PC-3 (cell line): Measurements from ENCODE around the gene HPN. TPM values are rescaled to one million over a fixed set of nuclear protein-coding genes. Genes with fewer than 3 reads are reported as not detected.

Experiments
- ATAC-seq: fragments of 200-7000 bp; cut with Tn5 transposase; 2 replicates; pipeline ENCODE4 v1.9.1; 2020; ENCODE audit warnings: mild to moderate bottlenecking, moderate library complexity
- BruUV-seq: library from RNA; stranded (reverse); fragments of 400-500 nt; replicated peaks from 2 replicates; lab custom pipeline; 2021; lab: Mats Ljungman, UMichigan
- CTCF ChIA-PET: fragments of 300-600 bp; sonication (Branson Sonifier 250); formaldehyde crosslinking; loops from one replicate; lab custom pipeline; 2022; ENCODE audit warnings: antibody characterized with exemption; lab: Charles Lee
- POLR2A ChIA-PET: fragments of 300-600 bp; sonication (Branson Sonifier 250); formaldehyde crosslinking; loops from one replicate; lab custom pipeline; 2022; ENCODE audit warnings: antibody characterized with exemption; ENCODE audit not compliant: unreplicated experiment; lab: Charles Lee
- DNase-seq: peaks from one replicate; pipeline ENCODE4 v3.0.0-alpha.2; 2015
- H2AFZ ChIP-seq: fragments of 300-600 bp; sonication (generic); 2 replicates; pipeline ENCODE4 v1.6.0; 2016; ENCODE audit warnings: antibody characterized with exemption, low read length
- H3F3A ChIP-seq: fragments of 300-600 bp; sonication (generic); one replicate; pipeline ENCODE4 v1.6.0; 2017; ENCODE audit warnings: antibody characterized with exemption, low read length, control low read depth, mild to moderate bottlenecking; ENCODE audit not compliant: unreplicated experiment
- H3K27ac ChIP-seq: fragments of 300-600 bp; sonication (generic); 2 replicates; pipeline ENCODE4 v1.5.1; 2016; ENCODE audit warnings: mild to moderate bottlenecking, low read length
- H3K27me3 ChIP-seq: fragments of 300-600 bp; sonication (generic); 2 replicates; pipeline ENCODE4 v1.6.1; 2016; ENCODE audit warnings: low read length, mixed read lengths
- H3K36me3 ChIP-seq: fragments of 300-600 bp; sonication (generic); 2 replicates; pipeline ENCODE4 v1.6.1; 2016; ENCODE audit warnings: low read depth, mixed run types, low read length, mixed read lengths
- H3K4me1 ChIP-seq: fragments of 300-600 bp; sonication (generic); 2 replicates; pipeline ENCODE4 v1.5.1; 2016; ENCODE audit warnings: low read length; ENCODE audit not compliant: insufficient read depth
- H3K4me2 ChIP-seq: fragments of 300-600 bp; sonication (generic); 2 replicates; pipeline ENCODE4 v1.6.0; 2016; ENCODE audit warnings: low read length
- H3K4me3 ChIP-seq: fragments of 300-600 bp; sonication (generic); 2 replicates; pipeline ENCODE4 v1.5.1; 2016; ENCODE audit warnings: mild to moderate bottlenecking, low read length, mixed read lengths
- H3K79me2 ChIP-seq: fragments of 300-600 bp; sonication (generic); 2 replicates; pipeline ENCODE4 v1.6.1; 2017; ENCODE audit warnings: low read length, mixed read lengths
- H3K9ac ChIP-seq: fragments of 300-600 bp; sonication (generic); 2 replicates; pipeline ENCODE4 v1.6.0; 2016; ENCODE audit warnings: mild to moderate bottlenecking, low read length
- H3K9me2 ChIP-seq: fragments of 300-600 bp; sonication (generic); replicated peaks from 2 replicates; pipeline ENCODE4 v1.6.1; 2016; ENCODE audit warnings: mixed run types, low read length, mixed read lengths
- H3K9me3 ChIP-seq: fragments of 300-600 bp; sonication (generic); 2 replicates; pipeline ENCODE4 v1.6.1; 2016; ENCODE audit warnings: low read length, mixed read lengths
- H4K20me1 ChIP-seq: fragments of 300-600 bp; sonication (generic); 2 replicates; pipeline ENCODE4 v1.6.1; 2016; ENCODE audit warnings: low read length, mixed read lengths
- CTCF ChIP-seq: fragments of 300-600 bp; sonication (generic); conservative IDR thresholded peaks from 2 replicates; pipeline ENCODE4 v1.5.1; 2017; ENCODE audit warnings: antibody characterized with exemption, low read depth, mild to moderate bottlenecking, low read length
- EZH2 ChIP-seq: fragments of 300-600 bp; sonication (generic); IDR thresholded peaks from one replicate; pipeline ENCODE4 v1.6.1; 2017; ENCODE audit warnings: antibody characterized with exemption, mild to moderate bottlenecking, low read length; ENCODE audit not compliant: unreplicated experiment
- EZH2phosphoT487 ChIP-seq: fragments of 300-600 bp; sonication (generic); IDR thresholded peaks from 2 replicates; pipeline ENCODE4 v1.6.1; 2018; ENCODE audit warnings: mild to moderate bottlenecking, antibody characterized with exemption, low read length, borderline replicate concordance
- intact Hi-C: fragments of 100-400 bp; cut with micrococcal nuclease; formaldehyde crosslinking; loops from 2 replicates; pipeline ENCODE4 v1.9.0; 2023
- total RNA-seq: library from RNA; depleted of rRNA; stranded (reverse); fragments of >200 nt; gene quantifications from 2 replicates; pipeline ENCODE4 v1.2.3, GENCODE V29; 2014

Gene HPN
- total RNA-seq, 1 experiment from 2014 or later = 0.18 TPM

DNA sequence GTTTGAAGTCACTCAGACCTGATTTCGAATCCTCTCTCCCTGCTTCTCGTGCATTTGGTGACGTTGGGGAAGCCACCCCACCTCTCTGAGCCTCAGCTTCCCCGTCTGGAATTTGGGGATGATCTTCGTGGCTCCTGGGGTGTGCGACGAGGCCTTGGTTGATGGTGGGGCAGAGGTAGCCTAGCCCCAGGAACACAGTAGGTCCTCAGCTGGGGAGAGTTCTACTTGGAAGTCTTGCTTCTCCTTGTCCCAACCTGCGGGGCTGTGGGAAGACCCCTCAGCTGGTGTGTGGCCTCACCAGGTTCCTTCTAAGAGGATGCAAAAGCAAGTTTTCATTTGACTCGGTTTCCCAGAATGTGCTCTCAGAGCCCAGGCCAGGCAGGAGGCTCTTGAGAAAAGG, 13.1 kb downstream of the HPN start:
- TF ChIP-seq EZH2phosphoT487 (no peak), CTCF (no peak), EZH2 (no peak)
- intact Hi-C loops = loop anchor here (5.0 kb wide), 1 partner anchor 38 kb away; no protein-coding TSS in a partner anchor
- Histone ChIP-seq H3K36me3 (no peaks in the 10 kb centered on the region), H3K4me2 (no peak overlapping the region), H3K79me2 (no peaks in the 10 kb centered on the region), H3K9me2 (no peaks in the 10 kb centered on the region), H4K20me1 (no peaks in the 10 kb centered on the region), H2AFZ (no peak overlapping the region), H3K4me1 (no peaks in the 10 kb centered on the region), H3K27ac (no peak overlapping the region), H3K27me3 (no peaks in the 10 kb centered on the region), H3K9ac (no peak overlapping the region), H3F3A (no peaks in the 10 kb centered on the region), H3K4me3 (no peak overlapping the region), H3K9me3 (no peaks in the 10 kb centered on the region)
- no peak for DNase-seq
- no peak for ATAC-seq
- ChIA-PET POLR2A (no interaction called here), CTCF (interaction anchor here (1.1 to 1.2 kb wide), 2 partner anchors 26 to 27 kb away, joined by 3 to 4 read pairs; no protein-coding TSS in a partner anchor)
- no TSS peak for BruUV-seq

- no peaks in the 10 kb centered on the region for H4K20me1 ChIP-seq
- H3K9me3 ChIP-seq = no peaks in the 10 kb centered on the region
- TF ChIP-seq EZH2 = no peak
- peak; percentile 60 for TF ChIP-seq CTCF
- no peak overlapping the region for H3K9ac ChIP-seq
- intact Hi-C loops = loop anchor here (5.0 kb wide), 1 partner anchor 37 kb away; no protein-coding TSS in a partner anchor
- no peaks in the 10 kb centered on the region for H3K4me1 ChIP-seq
- no peaks in the 10 kb centered on the region for H3K79me2 ChIP-seq
- peak; percentile 72 for ATAC-seq
- H3K4me3 ChIP-seq = no peak overlapping the region
- no TSS peak for BruUV-seq
- peak; percentile 39 for DNase-seq
- H3K27ac ChIP-seq = no peak overlapping the region
- ChIA-PET POLR2A (no interaction called here), CTCF (interaction anchor here (1.1 to 1.2 kb wide), 2 partner anchors 25 kb away, joined by 3 to 4 read pairs; no protein-coding TSS in a partner anchor)
- no peak overlapping the region for H3K4me2 ChIP-seq
- no peaks in the 10 kb centered on the region for H3K27me3 ChIP-seq
- H3K9me2 ChIP-seq = no peaks in the 10 kb centered on the region
- H2AFZ ChIP-seq = no peak overlapping the region
- no peaks in the 10 kb centered on the region for H3K36me3 ChIP-seq
- no peaks in the 10 kb centered on the region for H3F3A ChIP-seq
Observed at GRCh38 chr19:35055715-35056179, 14.2 kb downstream of the HPN start.

GRCh38 chr19:35056513-35057063, 15.1 kb downstream of the HPN start:
- CTCF ChIA-PET = no interaction called here
- BruUV-seq = no TSS peak
- no peak for ATAC-seq

More at GRCh38 chr19:35056513-35057063, 15.1 kb downstream of the HPN start:
- intact Hi-C loops = loop anchor here (5.0 kb wide), 1 partner anchor 36 kb away; no protein-coding TSS in a partner anchor
- H3F3A ChIP-seq = no peaks in the 10 kb centered on the region
- H3K4me1 ChIP-seq = no peaks in the 10 kb centered on the region
- H3K27ac ChIP-seq = no peak overlapping the region
- no peak overlapping the region for H3K9ac ChIP-seq
- no peak for DNase-seq
- no peaks in the 10 kb centered on the region for H3K79me2 ChIP-seq
- no peaks in the 10 kb centered on the region for H3K9me3 ChIP-seq
- H3K4me2 ChIP-seq = no peak overlapping the region
- H3K27me3 ChIP-seq = no peaks in the 10 kb centered on the region
- H3K36me3 ChIP-seq = no peaks in the 10 kb centered on the region
- no peaks in the 10 kb centered on the region for H4K20me1 ChIP-seq
- no peak overlapping the region for H2AFZ ChIP-seq
- H3K9me2 ChIP-seq = no peaks in the 10 kb centered on the region
- no peak overlapping the region for H3K4me3 ChIP-seq
- TF ChIP-seq CTCF (no peak), EZH2phosphoT487 (no peak), EZH2 (no peak)
- POLR2A ChIA-PET = no interaction called here
